Testis (tissue), 3 donors: ENCODE data around the gene AP5S1. TPM values are rescaled to one million over a fixed set of nuclear protein-coding genes. Genes with fewer than 3 reads are reported as not detected.
"Not testable (repeated sequence)": the region's sequence is repeated elsewhere in the genome, so short reads cannot be mapped to it uniquely, and the experiment has no call there.

ENCODE experiments used
- DNase-seq: peaks from one replicate; pipeline ENCODE4 v3.0.0-alpha.2; 2019
- H3K27ac ChIP-seq, 2 donors: fragments of 200-600 bp; sonication (generic); one replicate each; pipeline ENCODE4 v1.5.1; 2019
- H3K27me3 ChIP-seq: fragments of 200-600 bp; sonication (generic); one replicate; pipeline ENCODE4 v1.5.1; 2019
- H3K36me3 ChIP-seq: fragments of 200-600 bp; sonication (generic); one replicate; pipeline ENCODE4 v1.5.1; 2017; ENCODE audit warnings: low read depth; ENCODE audit errors: missing control alignments
- H3K4me1 ChIP-seq: fragments of 200-600 bp; sonication (generic); one replicate; pipeline ENCODE4 v1.5.1; 2019
- H3K4me3 ChIP-seq, 2 donors: fragments of 200-600 bp; sonication (generic); one replicate each; pipeline ENCODE4 v1.5.1; 2017 to 2019
- H3K9me3 ChIP-seq: fragments of 200-600 bp; sonication (generic); one replicate; pipeline ENCODE4 v1.5.1; 2017
- POLR2A ChIP-seq: fragments of 450-650 bp; IDR thresholded peaks from one replicate; pipeline ENCODE4 v1.6.1; 2017; ENCODE audit warnings: antibody characterized with exemption, mild to moderate bottlenecking, moderate library complexity
- WGBS, 2 donors: methylation state at CpG; one replicate each; pipeline ENCODE4 v1.1.5; 2018; 5-methylcytosine and 5-hydroxymethylcytosine counted together
- intact Hi-C: fragments of 100-400 bp; cut with DNase I; formaldehyde crosslinking; loops from one replicate; pipeline ENCODE4 v1.15.1; 2023; ENCODE audit warnings: low total_unique reads
- polyA plus RNA-seq: library from polyadenylated mRNA; stranded (reverse); fragments of 350-450 nt; fragmentation: Illumina TruSeq; extraction: RNeasy Lipid Tissue Mini Kit (QIAGEN cat#74804); gene quantifications from one replicate; pipeline ENCODE4 v1.2.3, GENCODE V29; 2014; ENCODE audit warnings: low read depth, low replicate concordance; ENCODE audit not compliant: insufficient read depth
- total RNA-seq, 2 donors: library from RNA; depleted of rRNA; stranded (reverse); fragments of >200 nt; gene quantifications; one replicate each; pipeline ENCODE4 v1.2.3, GENCODE V29; 2016
- TF ChIP-seq, protein P1 (sequence below), 3 experiments: fragments of 450-650 bp in 2 of 3; fragments of 200-600 bp in 1 of 3; sonication (generic) in 1 of 3; IDR thresholded peaks; one replicate each; pipeline ENCODE4 v1.5.1; 2016 to 2019; ENCODE audit warnings: antibody characterized with exemption in 3 of 3, mild to moderate bottlenecking in 2 of 3, moderate library complexity in 1 of 3

Gene AP5S1
- total and polyA plus RNA-seq, 3 donors from 2014 or later, result 25.9 to 26.6 (median 26.0) TPM

DNA sequence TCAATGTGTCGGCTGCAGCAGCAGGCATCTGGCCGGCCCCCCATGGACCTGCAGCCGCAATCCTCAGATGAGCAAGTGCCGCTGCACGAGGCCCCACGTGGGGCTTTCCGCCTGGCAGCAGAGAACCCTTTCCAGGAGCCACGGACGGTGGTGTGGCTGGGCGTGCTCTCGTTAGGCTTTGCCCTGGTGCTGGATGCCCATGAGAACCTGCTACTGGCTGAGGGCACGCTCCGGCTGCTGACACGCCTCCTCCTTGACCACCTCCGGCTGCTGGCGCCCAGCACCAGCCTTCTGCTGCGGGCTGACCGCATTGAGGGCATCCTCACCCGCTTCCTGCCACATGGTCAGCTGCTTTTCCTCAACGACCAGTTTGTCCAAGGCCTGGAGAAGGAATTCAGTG lies 3.5 kb downstream of the AP5S1 start:
- peaks cover 13% of the 10 kb centered on the region for H3K4me1 ChIP-seq
- H3K36me3 ChIP-seq, result no peaks in the 10 kb centered on the region
- DNase-seq, result no peak
- H3K27me3 ChIP-seq, result no peaks in the 10 kb centered on the region
- no peaks in the 10 kb centered on the region for H3K9me3 ChIP-seq
- 86 to 93% methylated on average over 12 to 20 of the region's 20 CpGs for WGBS, 2 donors
- H3K4me3 ChIP-seq, result no peak overlapping the region
- no peak for TF ChIP-seq POLR2A
- TF ChIP-seq, protein P1, sequence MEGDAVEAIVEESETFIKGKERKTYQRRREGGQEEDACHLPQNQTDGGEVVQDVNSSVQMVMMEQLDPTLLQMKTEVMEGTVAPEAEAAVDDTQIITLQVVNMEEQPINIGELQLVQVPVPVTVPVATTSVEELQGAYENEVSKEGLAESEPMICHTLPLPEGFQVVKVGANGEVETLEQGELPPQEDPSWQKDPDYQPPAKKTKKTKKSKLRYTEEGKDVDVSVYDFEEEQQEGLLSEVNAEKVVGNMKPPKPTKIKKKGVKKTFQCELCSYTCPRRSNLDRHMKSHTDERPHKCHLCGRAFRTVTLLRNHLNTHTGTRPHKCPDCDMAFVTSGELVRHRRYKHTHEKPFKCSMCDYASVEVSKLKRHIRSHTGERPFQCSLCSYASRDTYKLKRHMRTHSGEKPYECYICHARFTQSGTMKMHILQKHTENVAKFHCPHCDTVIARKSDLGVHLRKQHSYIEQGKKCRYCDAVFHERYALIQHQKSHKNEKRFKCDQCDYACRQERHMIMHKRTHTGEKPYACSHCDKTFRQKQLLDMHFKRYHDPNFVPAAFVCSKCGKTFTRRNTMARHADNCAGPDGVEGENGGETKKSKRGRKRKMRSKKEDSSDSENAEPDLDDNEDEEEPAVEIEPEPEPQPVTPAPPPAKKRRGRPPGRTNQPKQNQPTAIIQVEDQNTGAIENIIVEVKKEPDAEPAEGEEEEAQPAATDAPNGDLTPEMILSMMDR (IDR thresholded peaks at IDR 0.05), result no peak
- intact Hi-C loops, result no loop called here
- H3K27ac ChIP-seq, result peak overlapping the region in 1 of 2 donors; percentile 11

DNA sequence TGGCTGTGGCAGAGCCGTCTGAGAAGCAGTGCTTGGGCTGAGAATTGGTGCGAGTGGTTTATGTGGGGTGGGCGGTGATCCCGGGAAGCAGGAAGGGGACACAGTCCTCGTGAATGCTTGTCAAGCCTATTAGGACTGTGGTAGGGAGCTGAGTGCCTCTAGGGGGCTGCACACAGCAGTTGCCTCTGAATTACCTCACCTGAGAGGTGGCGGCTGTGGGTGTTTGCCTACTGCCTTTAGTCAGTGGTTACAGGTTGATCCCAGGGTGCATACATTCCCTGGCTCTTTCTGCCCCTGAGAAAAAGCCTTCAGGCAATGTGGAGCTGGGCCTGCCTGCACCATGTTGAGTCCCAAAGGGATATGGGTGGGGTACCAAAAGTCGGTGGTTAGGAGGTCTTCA lies 5.2 kb downstream of the AP5S1 start:
- H3K36me3 ChIP-seq, result no peaks in the 10 kb centered on the region
- 75 to 80% methylated on average over 6 to 7 of the region's 7 CpGs for WGBS, 2 donors
- intact Hi-C loops, result no loop called here

DNA sequence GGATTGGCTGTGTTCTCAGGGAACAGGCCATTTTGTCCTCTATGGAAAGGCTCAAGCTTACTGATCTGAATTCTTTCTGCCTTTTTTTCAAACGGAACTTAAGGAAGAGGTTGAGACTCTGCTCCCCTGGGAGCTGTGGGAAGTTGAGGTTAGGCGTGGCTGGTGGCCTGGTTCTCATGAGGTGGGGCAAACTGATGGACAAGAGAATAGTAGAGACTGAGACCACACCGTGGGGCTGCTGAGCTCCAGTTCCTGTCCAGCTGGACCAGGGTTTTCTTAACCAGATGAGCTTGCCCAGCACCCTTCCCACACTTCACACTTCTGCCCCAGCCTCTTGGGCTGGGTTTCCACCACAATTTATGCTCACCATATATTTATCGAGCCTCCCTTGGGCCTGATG lies 6.1 kb downstream of the AP5S1 start:
- TF ChIP-seq, protein P1 (IDR thresholded peaks at IDR 0.05), result no peak
- TF ChIP-seq POLR2A, result no peak
- Histone ChIP-seq H3K27ac (peak overlapping the region in 1 of 2 donors; percentile 41), H3K27me3 (no peaks in the 10 kb centered on the region), H3K36me3 (no peaks in the 10 kb centered on the region), H3K4me3 (no peak overlapping the region), H3K9me3 (no peaks in the 10 kb centered on the region), H3K4me1 (peaks cover 2% of the 10 kb centered on the region)
- WGBS, 2 donors, result 67 to 73% methylated on average over 2 to 4 of the region's 4 CpGs
- no peak for DNase-seq
- intact Hi-C loops, result no loop called here

More for the DNA sequence above, 5.2 kb downstream of the AP5S1 start:
- H3K4me3 ChIP-seq, result no peak overlapping the region
- H3K4me1 ChIP-seq, result peaks cover 5% of the 10 kb centered on the region
- H3K27ac ChIP-seq, result peak overlapping the region in 1 of 2 donors; percentile 41
- H3K27me3 ChIP-seq, result no peaks in the 10 kb centered on the region
- DNase-seq, result no peak
- TF ChIP-seq, protein P1 (IDR thresholded peaks at IDR 0.05), result no peak
- TF ChIP-seq POLR2A, result no peak
- H3K9me3 ChIP-seq, result no peaks in the 10 kb centered on the region

DNA sequence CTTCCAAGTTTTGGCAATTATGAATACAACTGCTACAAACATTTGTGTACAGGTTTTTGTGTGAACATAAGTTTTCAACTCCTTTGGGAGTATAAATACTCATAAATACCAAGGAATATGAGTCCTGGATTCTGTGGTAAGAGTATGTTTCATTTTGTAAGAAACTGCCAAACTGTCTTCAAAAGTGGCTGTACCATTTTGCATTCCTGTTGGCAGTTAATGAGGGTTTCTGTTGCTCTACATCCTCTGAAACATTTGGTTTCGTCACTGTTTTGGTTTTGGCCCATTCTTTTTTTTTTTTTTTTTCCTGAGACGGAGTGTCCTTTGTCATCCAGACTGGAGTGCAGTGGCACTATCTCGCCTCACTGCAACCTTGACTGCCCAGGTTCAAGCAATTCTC lies 8.5 kb downstream of the AP5S1 start:
- WGBS, 2 donors, result 83 to 89% methylated on average over 3 of the region's 3 CpGs
- H3K9me3 ChIP-seq, result no peaks in the 10 kb centered on the region
- TF ChIP-seq, protein P1 (IDR thresholded peaks at IDR 0.05), result no peak
- no peak overlapping the region for H3K27ac ChIP-seq
- H3K36me3 ChIP-seq, result no peaks in the 10 kb centered on the region
- intact Hi-C loops, result no loop called here
- no peaks in the 10 kb centered on the region for H3K27me3 ChIP-seq
- no peak overlapping the region for H3K4me3 ChIP-seq
- no peak for DNase-seq
- H3K4me1 ChIP-seq, result no peaks in the 10 kb centered on the region

DNA sequence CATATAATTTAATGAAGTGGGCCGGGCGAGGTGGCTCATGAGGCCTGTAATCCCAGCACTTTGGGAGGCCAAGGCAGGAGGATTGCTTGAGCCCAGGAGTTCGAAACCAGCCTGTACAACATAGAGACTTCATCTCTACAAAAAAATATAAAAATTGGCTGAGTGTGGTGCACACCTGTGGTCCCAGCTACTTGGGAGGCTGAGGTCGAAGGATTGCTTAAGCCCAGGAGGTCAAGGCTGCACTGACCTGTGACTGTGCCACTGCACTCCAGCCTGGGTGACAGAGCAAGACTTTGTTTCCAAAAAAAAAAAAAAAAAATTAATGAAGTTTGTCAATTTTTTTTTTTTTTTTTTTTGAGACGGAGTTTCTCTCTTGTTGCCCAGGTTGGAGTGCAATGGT lies 9.5 kb downstream of the AP5S1 start:
- H3K4me1 ChIP-seq, DNase-seq, H3K9me3 ChIP-seq, H3K27me3 ChIP-seq, H3K27ac ChIP-seq, H3K36me3 ChIP-seq, intact Hi-C loops, H3K4me3 ChIP-seq: not testable (repeated sequence)
- WGBS, 2 donors, result 91 to 96% methylated on average over 5 of the region's 5 CpGs
